ENCODE results near the gene PMEPA1.

The PMEPA1 gene

GRCh38 chr20:57676589-57677583 is 32.9 kb downstream of the PMEPA1 start:
- DNase-seq (ENCODE audit: low spot score): no peak

GRCh38 chr20:57675773-57676172 is 34.0 kb downstream of the PMEPA1 start:
- DNase-seq (ENCODE audit: low spot score): no peak

- DNase-seq (ENCODE audit: low spot score): peak; percentile 32
Measured at GRCh38 chr20:57672953-57673575, 36.8 kb downstream of the PMEPA1 start.

GRCh38 chr20:57672164-57672563 is 37.7 kb downstream of the PMEPA1 start:
- peak; percentile 35 for DNase-seq (ENCODE audit: low spot score)

- peak; percentile 32 for DNase-seq (ENCODE audit: low spot score)
Measured at GRCh38 chr20:57671662-57672061, 38.2 kb downstream of the PMEPA1 start.

GRCh38 chr20:57671072-57671391 is 38.8 kb downstream of the PMEPA1 start:
- DNase-seq (ENCODE audit: low spot score): no peak

- no peak for DNase-seq (ENCODE audit: low spot score)
Measured at GRCh38 chr20:57670288-57671071, 39.3 kb downstream of the PMEPA1 start.

- DNase-seq (ENCODE audit: low spot score): no peak
Measured at GRCh38 chr20:57669632-57670031, 40.2 kb downstream of the PMEPA1 start.

GRCh38 chr20:57667924-57668782 is 41.7 kb downstream of the PMEPA1 start:
- DNase-seq (ENCODE audit: low spot score): no peak

GRCh38 chr20:57667388-57667787 is 42.4 kb downstream of the PMEPA1 start:
- no peak for DNase-seq (ENCODE audit: low spot score)

GRCh38 chr20:57666834-57667157 is 43.0 kb downstream of the PMEPA1 start:
- no peak for DNase-seq (ENCODE audit: low spot score)

- DNase-seq (ENCODE audit: low spot score): no peak
Measured at GRCh38 chr20:57666106-57666833, 43.5 kb downstream of the PMEPA1 start.

- no peak for DNase-seq (ENCODE audit: low spot score)
Measured at GRCh38 chr20:57665589-57665971, 44.2 kb downstream of the PMEPA1 start.

- no peak for DNase-seq (ENCODE audit: low spot score)
Measured at GRCh38 chr20:57664924-57665588, 44.8 kb downstream of the PMEPA1 start.

- DNase-seq (ENCODE audit: low spot score): no peak
Measured at GRCh38 chr20:57664476-57664875, 45.3 kb downstream of the PMEPA1 start.

- no peak for DNase-seq (ENCODE audit: low spot score)
Measured at GRCh38 chr20:57663681-57664451, 45.9 kb downstream of the PMEPA1 start.

- DNase-seq (ENCODE audit: low spot score): no peak
Measured at GRCh38 chr20:57663241-57663640, 46.6 kb downstream of the PMEPA1 start.

- no peak for DNase-seq (ENCODE audit: low spot score)
Measured at GRCh38 chr20:57662456-57663240, 47.2 kb downstream of the PMEPA1 start.
